GM19043 (cell line): Measurements from ENCODE around the gene PCNA.

ENCODE experiments used
- ATAC-seq: cut with Tn5 transposase; IDR thresholded peaks from one replicate; pipeline ENCODE4 v1.9.1; 2021; ENCODE audit warnings: low read depth; ENCODE audit not compliant: unreplicated experiment

Gene PCNA

DNA sequence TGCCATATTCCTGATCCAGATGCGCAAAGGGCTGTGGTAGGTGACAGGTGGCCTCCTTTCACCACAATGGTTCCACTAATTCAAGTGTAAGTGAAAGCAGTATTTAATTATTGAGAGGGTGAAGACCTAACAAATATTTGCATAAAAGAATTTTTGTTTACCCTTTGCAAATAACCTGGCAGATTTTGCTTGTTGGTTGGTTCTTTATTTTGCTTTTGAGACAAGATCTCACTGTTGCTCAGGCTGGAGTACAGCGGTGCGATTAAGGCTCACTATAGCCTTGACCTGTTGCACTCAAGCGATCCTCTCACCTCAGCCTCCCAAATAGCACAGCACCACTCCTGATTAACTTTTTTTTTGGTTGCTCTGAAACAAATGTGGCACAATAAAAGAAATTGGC is 49.2 kb downstream of the PCNA start:
- ATAC-seq: no peak

DNA sequence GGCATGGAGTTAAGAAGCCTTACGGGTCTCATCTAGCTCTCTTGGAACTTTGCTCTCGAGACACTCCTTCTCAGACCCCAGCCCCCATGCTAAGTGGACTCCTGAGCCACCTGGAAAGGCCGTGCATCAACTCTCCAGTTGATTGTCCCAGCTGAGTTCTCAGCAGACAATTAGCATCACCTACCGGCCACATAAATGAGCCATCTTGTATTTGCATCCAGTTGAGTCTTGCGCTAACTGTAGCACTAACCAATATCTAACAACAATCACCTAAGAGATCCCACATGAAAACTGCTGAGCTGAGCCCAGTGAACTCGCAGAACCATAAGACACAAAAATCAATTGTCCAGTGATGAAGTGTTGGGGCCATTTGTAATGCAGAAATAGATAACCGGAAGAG is 49.7 kb downstream of the PCNA start:
- no peak for ATAC-seq

DNA sequence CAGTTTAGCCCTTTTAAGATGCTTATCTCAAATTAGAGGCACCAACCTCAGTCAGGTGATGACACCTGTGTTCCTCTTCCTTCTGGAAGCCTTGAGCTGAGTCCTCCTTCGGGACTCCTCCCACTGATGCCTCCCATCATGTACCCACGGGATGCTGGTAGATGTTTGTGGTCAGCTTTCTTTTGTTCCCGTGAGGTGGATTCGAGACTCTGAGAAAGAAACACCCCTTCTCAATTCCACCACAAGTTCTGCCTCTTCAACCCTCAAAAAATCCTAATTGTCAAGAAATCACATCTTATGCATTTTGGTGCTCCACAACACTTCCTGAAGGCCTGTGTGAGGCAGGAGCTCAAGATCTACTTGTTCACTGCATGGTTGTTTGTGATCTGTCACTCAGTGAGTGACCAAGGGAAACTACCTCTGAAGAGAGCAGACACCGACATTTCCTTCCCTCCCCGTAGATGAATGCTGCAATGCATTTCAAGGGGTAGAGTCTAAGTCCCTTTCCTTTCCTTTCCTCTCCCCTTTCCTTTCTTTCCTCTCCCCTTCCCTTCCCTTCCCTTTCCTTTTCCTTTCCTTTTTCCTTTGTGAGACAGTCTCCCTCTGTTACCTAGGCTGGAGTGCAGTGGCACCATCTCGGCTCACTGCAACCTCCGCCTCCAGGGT is 50.5 kb downstream of the PCNA start:
- ATAC-seq: no peak

DNA sequence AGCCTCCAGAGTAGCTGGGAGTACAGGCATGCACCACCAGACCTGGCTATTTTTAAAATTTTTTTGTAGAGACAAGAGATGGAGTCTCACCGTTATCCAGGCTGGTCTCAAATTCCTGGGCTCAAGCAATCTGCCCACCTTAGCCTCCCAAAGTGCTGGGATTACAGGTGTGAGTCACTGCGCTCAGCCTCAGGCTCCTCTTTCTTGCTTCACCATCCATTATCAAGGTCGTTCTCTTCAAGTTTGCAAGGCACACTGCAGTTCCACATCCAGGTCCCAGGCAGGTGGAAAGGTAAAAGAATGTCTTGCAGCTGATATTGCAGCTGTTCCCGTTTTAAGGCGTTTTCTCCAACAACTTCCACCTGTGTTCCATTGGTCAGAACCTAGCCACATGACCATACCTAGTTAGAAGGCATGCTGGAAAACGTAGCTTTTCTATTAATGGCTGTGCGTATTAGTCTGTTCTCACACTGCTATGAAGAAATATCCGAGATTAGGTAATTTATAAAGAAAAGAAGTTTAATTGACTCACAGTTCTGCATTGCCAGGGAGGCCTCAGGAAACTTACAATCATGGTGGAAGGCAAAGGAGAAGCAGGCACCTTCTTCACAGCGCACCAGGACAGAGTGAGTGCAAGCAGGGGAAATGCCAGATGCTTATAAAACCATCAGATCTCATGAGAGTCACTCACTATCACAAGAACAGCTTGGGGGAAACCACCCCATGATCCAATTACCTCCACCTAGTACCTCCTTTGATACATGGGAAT is 51.7 kb downstream of the PCNA start:
- ATAC-seq: no peak

DNA sequence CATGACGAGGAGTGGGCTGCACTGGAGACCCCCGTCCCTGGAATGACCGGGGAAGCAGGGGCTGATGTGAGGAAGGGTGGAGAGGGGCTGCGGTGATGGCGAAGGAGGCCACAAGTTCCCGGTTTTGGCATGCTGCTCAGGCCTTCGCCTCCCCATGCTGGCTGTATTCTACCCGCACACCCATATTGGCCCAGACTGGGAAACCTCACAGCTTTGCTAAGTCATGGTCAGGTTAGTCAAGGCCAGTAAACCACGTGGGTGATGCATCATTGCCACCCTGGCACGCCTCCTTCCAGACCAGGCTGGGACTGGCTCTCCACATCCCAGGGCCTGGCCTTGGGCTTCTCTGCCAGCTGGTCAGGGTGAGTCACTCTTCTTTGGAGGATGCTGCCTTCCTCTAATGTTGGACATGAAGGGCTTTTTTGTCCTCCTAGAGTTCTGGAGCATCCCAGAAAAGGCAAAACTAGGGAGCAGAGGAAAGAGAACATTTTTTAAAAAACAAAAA is 53.8 kb downstream of the PCNA start:
- no peak for ATAC-seq

DNA sequence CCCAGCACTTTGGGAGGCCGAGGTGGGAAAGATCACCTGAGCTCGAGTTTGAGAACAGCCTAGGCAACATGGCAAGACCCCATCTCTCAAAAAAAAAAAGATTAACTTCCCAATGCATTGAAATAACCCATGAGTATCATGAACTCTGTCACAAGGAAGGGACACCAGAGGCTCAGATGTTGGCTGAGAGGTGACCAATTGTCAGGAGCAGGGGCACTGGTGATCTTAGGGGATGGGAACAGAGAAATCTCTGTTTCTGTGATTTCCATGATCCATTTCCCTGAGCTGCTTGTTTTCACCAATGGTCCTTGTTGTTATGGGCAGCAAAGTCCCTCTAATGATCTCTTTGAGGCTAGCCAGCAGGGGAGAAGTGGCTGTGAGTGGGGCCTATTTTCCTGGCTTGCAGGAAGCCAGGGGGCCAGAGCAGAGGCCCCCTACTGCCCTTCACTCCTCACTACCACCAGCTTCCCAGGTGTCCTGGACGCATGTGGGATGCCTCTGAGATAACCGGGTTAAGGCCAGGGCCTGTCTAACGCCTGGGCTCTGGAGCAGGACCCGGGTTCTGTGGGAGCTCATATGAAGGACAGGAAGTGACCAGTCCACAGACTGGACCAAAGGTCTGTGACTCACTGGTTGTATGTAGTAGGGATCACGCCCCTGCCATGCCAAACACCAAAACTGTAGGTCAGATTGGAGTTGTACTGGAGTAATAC is 54.4 kb downstream of the PCNA start:
- ATAC-seq: no peak
